PC-3 (cell line): ENCODE measurements around the gene REXO1.
"Not testable (repeated sequence)": the region's sequence is repeated elsewhere in the genome, so short reads cannot be mapped to it uniquely, and the experiment has no call there.

Source experiments
- CTCF ChIP-seq: fragments of 300-600 bp; sonication (generic); conservative IDR thresholded peaks from 2 replicates; pipeline ENCODE4 v1.5.1; 2017; ENCODE audit warnings: antibody characterized with exemption, low read depth, mild to moderate bottlenecking, low read length
- EZH2 ChIP-seq: fragments of 300-600 bp; sonication (generic); IDR thresholded peaks from one replicate; pipeline ENCODE4 v1.6.1; 2017; ENCODE audit warnings: antibody characterized with exemption, mild to moderate bottlenecking, low read length; ENCODE audit not compliant: unreplicated experiment

DNA sequence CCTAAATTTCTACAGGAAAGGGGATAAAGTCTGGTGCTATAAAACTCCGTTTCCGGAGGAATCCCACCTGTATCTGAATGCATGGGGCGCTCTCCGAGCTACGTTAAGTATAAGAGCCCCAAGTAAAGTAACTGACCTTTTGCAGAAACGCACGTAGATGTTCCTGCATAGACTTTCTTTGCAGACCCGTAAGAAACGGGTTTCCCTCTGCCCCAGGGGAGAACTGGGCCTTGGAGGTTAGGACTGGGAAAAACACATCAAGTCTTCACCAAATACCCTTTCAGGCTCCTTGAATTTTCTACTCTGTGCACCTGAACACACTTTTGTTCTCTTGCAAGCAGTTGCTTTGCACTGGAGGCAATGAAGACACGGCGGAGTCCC is 27.0 kb upstream of the REXO1 start:
- TF ChIP-seq CTCF, EZH2: not testable (repeated sequence)
